Measurements from ENCODE around the gene OLFM4.

- TF ChIP-seq ZFP30 (CRISPR knock-in tag; IDR thresholded peaks at IDR 0.05) (no peak), ESRRG (CRISPR knock-in tag; IDR thresholded peaks at IDR 0.05) (no peak), GLIS3 (CRISPR knock-in tag; IDR thresholded peaks at IDR 0.05) (no peak), TCF4 (CRISPR knock-in tag; IDR thresholded peaks at IDR 0.05; ENCODE audit: borderline replicate concordance) (peak; percentile 73), OSR1 (CRISPR knock-in tag; IDR thresholded peaks at IDR 0.05) (no peak), PATZ1 (CRISPR knock-in tag; IDR thresholded peaks at IDR 0.05; ENCODE audit: borderline replicate concordance) (no peak), ZNF70 (CRISPR knock-in tag; IDR thresholded peaks at IDR 0.05) (no peak)
These were observed 37.1 kb upstream of the OLFM4 start for GRCh38 chr13:52991344-52992020.

All from SK-N-SH treated with all-trans-retinoic acid at 6 μM for 48 hours (cell line).